IPS-15b (cell line): Measurements from ENCODE around the gene FAM114A2.
A peak's percentile ranks its signal among the peaks of the same experiment; 100 is the strongest.
"Not testable (repeated sequence)": the region's sequence is repeated elsewhere in the genome, so short reads cannot be mapped to it uniquely, and the experiment has no call there.

Experiments
- H3K27me3 ChIP-seq: one replicate; pipeline ENCODE4 v1.6.1; 2013; ENCODE audit warnings: low read length; ENCODE audit not compliant: control insufficient read depth, insufficient read depth
- H3K36me3 ChIP-seq: one replicate; pipeline ENCODE4 v1.6.1; 2013; ENCODE audit warnings: low read length; ENCODE audit not compliant: control insufficient read depth, insufficient read depth
- H3K4me1 ChIP-seq: one replicate; pipeline ENCODE4 v1.6.1; 2013; ENCODE audit warnings: mild to moderate bottlenecking, low read length; ENCODE audit not compliant: control insufficient read depth, insufficient read depth
- H3K4me3 ChIP-seq: one replicate; pipeline ENCODE4 v1.5.1; 2013; ENCODE audit warnings: low read depth, low read length
- H3K9ac ChIP-seq: one replicate; pipeline ENCODE4 v1.6.1; 2013; ENCODE audit warnings: low read depth, mild to moderate bottlenecking, low read length
- H3K9me3 ChIP-seq: one replicate; pipeline ENCODE4 v1.6.1; 2013; ENCODE audit warnings: mild to moderate bottlenecking, low read length; ENCODE audit not compliant: control insufficient read depth, insufficient read depth

FAM114A2 gene

DNA sequence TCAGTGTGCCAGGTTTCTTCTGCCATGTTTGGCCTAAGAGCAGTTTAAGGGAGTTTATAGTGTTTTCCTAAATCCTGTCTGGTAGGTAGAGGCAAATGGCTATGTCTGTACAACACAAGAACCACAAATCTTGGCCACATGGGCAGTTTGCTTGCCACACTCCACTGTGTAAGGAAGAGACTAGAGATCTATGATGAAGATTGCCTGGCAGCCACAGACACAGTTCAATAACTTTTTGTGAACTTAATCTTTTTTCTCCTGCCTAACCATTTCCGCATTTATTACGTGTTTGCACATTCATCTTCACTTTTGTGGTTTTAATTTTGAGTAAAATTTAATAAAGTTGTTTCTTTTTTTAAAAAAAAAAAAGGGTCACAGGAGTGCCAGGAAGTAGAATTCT, 5.9 kb upstream of the FAM114A2 start:
- Histone ChIP-seq H3K9ac (no peak overlapping the region), H3K4me1 (no peaks in the 10 kb centered on the region), H3K9me3 (no peaks in the 10 kb centered on the region), H3K27me3 (no peaks in the 10 kb centered on the region), H3K36me3 (no peaks in the 10 kb centered on the region), H3K4me3 (no peak overlapping the region)

DNA sequence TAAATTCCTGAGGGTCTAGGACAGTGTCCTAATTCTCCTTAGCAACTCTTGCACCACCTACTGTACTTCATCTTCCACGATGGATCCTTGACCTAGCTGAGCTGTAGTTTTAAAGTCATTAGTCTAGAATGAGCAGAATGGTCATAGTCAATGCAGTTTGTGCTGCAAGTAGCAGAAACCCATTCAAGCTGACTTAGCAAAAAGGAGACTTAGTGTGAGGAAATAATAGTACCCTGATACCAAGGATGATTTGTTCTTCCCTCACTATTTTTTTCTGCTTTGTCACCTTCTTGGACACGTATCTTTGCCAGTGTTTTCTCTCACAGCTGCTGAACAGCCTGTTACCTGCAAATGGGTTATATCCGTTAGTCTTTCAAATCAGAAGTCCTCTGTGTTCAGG, 5.4 kb upstream of the FAM114A2 start:
- Histone ChIP-seq H3K36me3 (no peaks in the 10 kb centered on the region), H3K9me3 (no peaks in the 10 kb centered on the region), H3K9ac (no peak overlapping the region), H3K4me1 (no peaks in the 10 kb centered on the region), H3K4me3 (no peak overlapping the region), H3K27me3 (no peaks in the 10 kb centered on the region)

DNA sequence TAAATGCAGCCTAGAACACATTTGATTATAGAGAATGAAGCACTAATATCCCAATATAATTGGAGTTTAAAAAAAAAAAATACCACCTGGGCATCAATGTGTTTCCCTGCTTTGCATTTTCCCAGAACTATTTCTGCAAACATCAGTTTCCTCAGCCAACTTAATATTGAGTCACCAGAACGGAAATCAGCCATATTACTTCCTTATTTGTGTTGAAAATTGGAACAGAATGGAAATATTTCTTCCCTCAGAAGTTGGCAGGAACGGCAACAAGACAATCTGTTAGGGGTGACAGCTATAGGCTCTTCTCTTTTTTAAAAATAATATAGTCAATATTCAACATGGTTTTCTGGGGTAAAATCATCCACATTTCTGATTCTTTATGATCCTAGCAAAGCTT, 4.1 kb upstream of the FAM114A2 start:
- Histone ChIP-seq H3K9ac (no peak overlapping the region), H3K4me1 (no peaks in the 10 kb centered on the region), H3K4me3 (no peak overlapping the region), H3K9me3 (no peaks in the 10 kb centered on the region), H3K27me3 (no peaks in the 10 kb centered on the region), H3K36me3 (no peaks in the 10 kb centered on the region)

DNA sequence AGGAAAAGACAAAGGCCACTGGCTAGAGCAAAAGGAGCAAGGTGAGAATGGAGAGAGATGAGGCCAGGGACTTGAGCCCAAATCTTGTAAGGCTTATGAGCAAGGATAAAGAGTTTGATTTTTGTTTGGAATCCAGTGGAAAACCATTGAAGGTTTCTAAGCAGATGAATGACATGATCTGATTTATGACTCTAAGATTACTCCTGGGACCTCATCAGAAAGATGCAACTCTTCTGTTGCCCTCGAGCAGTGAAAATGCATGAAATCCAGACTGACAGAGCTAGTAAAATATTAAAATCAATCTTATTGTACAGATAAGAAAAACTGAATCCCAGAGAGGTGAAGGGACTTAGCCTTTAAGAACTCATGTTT, 734 bp upstream of the FAM114A2 start:
- peak overlapping the region; percentile 88 for H3K4me3 ChIP-seq
- H3K4me1 ChIP-seq: no peaks in the 10 kb centered on the region
- H3K36me3 ChIP-seq: no peaks in the 10 kb centered on the region
- H3K27me3 ChIP-seq: no peaks in the 10 kb centered on the region
- H3K9ac ChIP-seq: peak overlapping the region; percentile 78
- no peaks in the 10 kb centered on the region for H3K9me3 ChIP-seq

DNA sequence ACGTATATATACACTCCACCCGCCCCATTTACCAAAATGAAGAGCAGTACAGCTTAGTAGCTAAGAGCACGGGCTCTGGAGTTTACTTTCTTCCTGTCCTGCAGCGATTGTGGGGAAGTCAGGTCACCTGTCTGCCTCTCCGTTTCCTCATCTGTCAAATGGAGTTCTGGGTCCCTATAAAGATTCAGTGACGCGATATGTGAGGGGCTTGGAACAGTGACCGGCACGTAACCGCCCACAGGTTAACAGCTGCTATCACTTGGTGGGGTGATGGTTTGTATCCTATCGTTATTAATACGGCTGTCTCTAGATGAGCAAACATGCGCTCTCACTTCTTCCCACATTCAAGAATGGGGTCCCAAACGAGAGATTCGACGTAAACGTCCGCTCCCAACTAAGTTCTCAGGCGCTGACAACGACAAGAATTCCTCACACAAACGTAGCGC, 426 bp downstream of the FAM114A2 start:
- H3K9me3 ChIP-seq: no peaks in the 10 kb centered on the region

DNA sequence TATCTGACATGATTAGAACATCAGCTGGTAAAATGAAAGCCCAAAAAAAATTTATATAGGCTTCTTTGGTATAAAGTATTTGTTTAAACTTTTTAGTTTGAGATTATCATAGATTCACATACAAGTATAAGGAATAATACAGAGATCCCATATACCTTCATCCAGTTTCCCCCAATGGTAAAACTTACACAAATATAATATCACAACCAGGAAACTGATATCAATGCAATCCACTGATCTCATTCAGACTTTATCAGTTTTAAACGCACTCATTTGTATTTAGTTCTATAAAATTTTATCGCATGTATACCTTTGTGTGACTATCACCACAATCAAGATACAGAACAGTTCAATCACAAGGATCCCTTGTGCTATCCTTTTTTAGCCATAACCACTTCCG, 3.8 kb downstream of the FAM114A2 start:
- Histone ChIP-seq H3K4me3 (no peak overlapping the region), H3K9me3 (no peaks in the 10 kb centered on the region), H3K27me3 (no peaks in the 10 kb centered on the region), H3K36me3 (no peaks in the 10 kb centered on the region), H3K4me1 (no peaks in the 10 kb centered on the region), H3K9ac (no peak overlapping the region)

More for the DNA sequence above, 426 bp downstream of the FAM114A2 start:
- peak overlapping the region; percentile 88 for H3K4me3 ChIP-seq
- no peaks in the 10 kb centered on the region for H3K36me3 ChIP-seq
- no peaks in the 10 kb centered on the region for H3K27me3 ChIP-seq
- H3K9ac ChIP-seq: peak overlapping the region; percentile 68
- H3K4me1 ChIP-seq: no peaks in the 10 kb centered on the region

DNA sequence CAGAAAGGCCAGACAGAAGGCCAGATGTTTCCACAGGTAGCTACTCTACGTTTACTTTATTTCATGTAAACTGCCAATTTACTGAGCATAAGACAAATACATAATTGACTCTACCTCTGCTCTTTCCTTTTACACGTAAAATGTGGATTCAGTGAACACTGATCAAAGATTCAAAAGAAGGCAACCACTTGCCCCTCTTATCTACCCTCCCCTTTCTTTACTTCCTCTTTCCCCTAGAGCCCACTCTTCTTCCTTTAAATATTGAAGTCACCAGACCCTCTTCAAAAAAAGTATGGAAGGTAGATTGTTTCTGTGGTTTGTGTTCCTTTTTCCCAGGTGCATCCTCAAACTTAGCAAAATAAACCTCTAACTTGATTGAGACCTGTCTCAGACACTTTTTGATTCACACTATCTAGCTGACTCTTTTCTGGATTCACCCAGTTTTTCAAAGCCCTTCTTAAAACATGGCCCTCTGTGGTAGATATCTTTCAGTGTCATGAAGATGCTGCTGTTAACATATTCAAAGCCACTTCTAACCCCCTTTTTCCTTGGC, 6.7 kb downstream of the FAM114A2 start:
- H3K36me3 ChIP-seq: no peaks in the 10 kb centered on the region
- no peak overlapping the region for H3K9ac ChIP-seq
- H3K9me3 ChIP-seq: no peaks in the 10 kb centered on the region
- no peaks in the 10 kb centered on the region for H3K27me3 ChIP-seq
- no peak overlapping the region for H3K4me3 ChIP-seq
- no peaks in the 10 kb centered on the region for H3K4me1 ChIP-seq

DNA sequence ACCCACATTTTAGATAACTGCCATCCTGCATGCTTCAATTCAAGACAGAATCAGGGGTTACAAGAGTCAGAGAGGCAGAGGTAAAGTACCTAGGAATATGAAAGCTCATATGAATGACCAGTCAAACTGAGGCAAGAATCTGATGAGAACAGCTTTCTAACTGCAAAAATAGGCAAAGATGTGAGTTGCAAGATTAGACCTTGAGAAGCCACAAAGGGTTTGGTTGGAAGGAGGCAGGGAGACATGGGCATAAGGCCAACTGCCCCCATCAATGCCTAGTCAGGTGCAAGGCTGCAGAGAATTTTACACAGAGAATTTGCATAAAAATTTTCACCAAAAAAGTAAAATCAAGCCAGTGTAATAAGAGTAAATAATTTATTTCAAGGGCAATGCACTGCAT, 12.8 kb downstream of the FAM114A2 start:
- Histone ChIP-seq H3K9me3 (no peaks in the 10 kb centered on the region), H3K36me3 (no peaks in the 10 kb centered on the region), H3K9ac (no peak overlapping the region), H3K4me1 (no peaks in the 10 kb centered on the region), H3K4me3 (no peak overlapping the region), H3K27me3 (no peaks in the 10 kb centered on the region)

DNA sequence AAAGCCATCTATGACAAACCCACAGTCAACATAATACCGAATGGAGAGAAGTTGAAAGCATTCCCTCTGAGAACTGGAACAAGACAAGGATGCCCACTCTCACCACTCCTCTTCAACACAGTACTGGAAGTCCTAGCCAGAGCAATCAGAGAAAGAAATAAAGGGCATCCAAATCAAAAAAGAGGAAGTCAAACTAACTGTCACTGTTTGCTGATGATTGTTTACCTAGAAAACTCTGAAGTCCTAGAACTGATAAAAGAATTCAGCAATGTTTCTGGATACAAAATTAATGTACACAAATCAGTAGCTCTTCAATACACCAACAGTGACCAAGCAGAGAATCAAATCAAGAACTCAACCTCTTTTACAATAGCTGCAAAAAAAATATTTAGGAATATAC, 19.8 kb downstream of the FAM114A2 start:
- not testable (repeated sequence) for H3K9ac ChIP-seq, H3K4me1 ChIP-seq, H3K9me3 ChIP-seq, H3K27me3 ChIP-seq, H3K4me3 ChIP-seq, H3K36me3 ChIP-seq

DNA sequence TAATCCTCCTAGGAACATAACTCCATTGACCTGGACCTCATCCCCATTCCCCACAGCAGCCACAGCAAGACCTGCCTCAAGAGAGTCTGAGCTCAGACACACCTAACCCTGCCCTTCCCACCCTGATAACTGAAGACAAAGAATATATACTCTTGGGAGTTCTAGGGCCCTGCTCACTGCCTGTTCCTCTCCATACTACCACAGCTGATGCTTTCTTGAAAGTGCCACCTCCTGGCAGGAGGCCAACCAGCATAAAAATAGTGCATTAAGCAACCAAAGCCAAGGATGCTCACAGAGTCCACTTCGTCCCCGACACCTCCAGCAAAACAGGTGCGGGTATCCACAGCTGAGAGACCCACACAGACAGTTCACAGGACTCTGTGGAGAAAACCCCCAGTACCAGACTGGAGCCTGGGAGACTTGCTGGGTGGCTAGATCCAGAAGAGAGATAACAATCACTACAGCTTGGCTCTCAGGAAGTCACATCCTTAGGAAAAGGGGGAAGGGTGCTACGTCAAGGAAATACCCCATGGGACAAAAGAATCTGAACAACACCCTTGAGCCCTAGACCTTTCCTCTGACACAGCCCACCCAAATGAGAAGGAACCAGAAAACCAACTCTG, 23.5 kb downstream of the FAM114A2 start:
- Histone ChIP-seq H3K36me3 (no peaks in the 10 kb centered on the region), H3K4me1 (no peaks in the 10 kb centered on the region)

DNA sequence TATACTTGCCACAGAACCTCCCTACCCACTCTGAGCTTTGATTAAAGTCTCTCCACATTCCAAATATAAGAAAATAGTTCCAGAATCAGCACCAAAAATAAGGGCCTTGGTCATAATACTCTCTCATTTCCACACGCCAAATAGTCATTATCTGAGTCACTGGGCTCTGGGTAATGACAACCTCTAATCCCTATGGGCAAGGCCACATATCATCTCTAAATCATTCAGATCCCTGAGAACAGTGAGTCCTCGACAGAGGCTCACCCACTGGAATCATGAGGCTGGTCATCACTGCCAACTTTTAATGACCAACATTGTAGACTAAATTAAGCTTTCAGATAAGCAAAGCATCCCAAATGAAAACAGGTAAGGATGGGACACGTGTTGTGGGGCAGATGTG, 28.1 kb downstream of the FAM114A2 start:
- no peaks in the 10 kb centered on the region for H3K36me3 ChIP-seq
- no peaks in the 10 kb centered on the region for H3K4me1 ChIP-seq
- no peak overlapping the region for H3K4me3 ChIP-seq
- H3K9me3 ChIP-seq: no peaks in the 10 kb centered on the region
- H3K27me3 ChIP-seq: no peaks in the 10 kb centered on the region
- H3K9ac ChIP-seq: no peak overlapping the region

More for the DNA sequence above, 23.5 kb downstream of the FAM114A2 start:
- H3K27me3 ChIP-seq: no peaks in the 10 kb centered on the region
- H3K9me3 ChIP-seq: no peaks in the 10 kb centered on the region
- H3K4me3 ChIP-seq: no peak overlapping the region
- no peak overlapping the region for H3K9ac ChIP-seq

DNA sequence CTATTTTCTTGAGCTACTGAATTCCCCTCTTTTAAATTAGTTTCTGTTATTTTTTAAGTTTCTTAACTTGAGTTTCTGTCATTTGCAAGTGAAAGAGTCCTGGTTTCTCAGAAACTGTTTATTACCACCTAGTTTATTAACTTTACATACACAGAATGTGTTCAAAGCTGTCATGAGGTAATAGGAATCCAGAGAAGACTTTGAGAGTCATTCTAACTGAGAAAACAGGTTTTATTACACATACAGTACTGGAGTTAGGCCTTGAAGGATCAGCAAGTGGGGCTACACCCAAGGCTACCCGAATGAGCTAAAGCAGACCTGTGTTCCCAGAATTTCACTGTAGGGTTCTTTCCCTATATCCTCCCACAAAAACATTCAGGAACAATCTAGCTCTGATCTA, 33.1 kb downstream of the FAM114A2 start:
- H3K36me3 ChIP-seq: no peaks in the 10 kb centered on the region
- H3K4me1 ChIP-seq: no peaks in the 10 kb centered on the region
- no peak overlapping the region for H3K4me3 ChIP-seq
- no peaks in the 10 kb centered on the region for H3K27me3 ChIP-seq
- no peak overlapping the region for H3K9ac ChIP-seq
- no peaks in the 10 kb centered on the region for H3K9me3 ChIP-seq
